ENCODE results near the gene TMEM119. TPM values are rescaled to one million over a fixed set of nuclear protein-coding genes. Genes with fewer than 3 reads are reported as not detected.

Gene TMEM119
- total and polyA plus RNA-seq, 9 of the 15 experiments (the other 6 are each of a cell fraction or from before 2014, with no cell fraction given) = 0.18 TPM; not detected in 8

DNA sequence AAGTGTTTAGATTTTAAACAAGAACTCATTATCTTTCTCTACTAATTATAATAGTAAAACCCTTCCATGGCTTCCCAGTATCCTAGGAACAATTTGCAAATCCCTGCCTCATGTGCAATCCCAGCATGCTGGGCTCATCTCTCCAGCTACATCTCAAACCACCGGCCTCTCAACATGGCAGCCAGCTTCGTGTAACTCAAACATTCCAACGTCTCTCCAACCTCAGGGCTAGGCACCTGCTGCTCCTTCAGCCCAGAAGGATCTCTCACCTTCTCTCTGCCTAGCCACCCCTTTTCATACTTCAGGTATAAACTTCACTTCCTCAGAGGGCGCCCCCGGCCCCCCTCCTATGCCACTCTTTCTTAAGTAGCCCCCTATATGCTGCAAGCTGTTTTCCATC is 44.1 kb downstream of the TMEM119 start:
- no peak overlapping the region for H3K27ac ChIP-seq (ENCODE audit: extremely low read depth, low read depth, low read length)
- no peak for FAIRE-seq
- TF ChIP-seq RFX1 (IDR thresholded peaks at IDR 0.05) (no peak), YY1 (IDR thresholded peaks at IDR 0.05; ENCODE audit: borderline replicate concordance in 1 of 3, control insufficient read depth in 1 of 3, extremely low read depth in 1 of 3, insufficient read depth in 3 of 3, insufficient read length in 1 of 3, insufficient replicate concordance in 2 of 3, low read depth in 1 of 3, low read length in 2 of 3) (peak in 1 of 3 experiments; percentile 15)
- peaks cover 16% of the 10 kb centered on the region; the same call in 1 of the 2 replicates for H4K20me1 ChIP-seq (replicated peaks; ENCODE audit: control insufficient read depth, insufficient read depth, low read length)
- peaks cover 99% of the 10 kb centered on the region for H3K79me2 ChIP-seq (ENCODE audit: control insufficient read depth, insufficient read depth, low read length)
- H3K4me3 ChIP-seq = no peak overlapping the region
- intact Hi-C loops (cut with micrococcal nuclease) = no loop called here
- no TSS peak for BruUV-seq (replicated peaks)
- peaks cover 6 to 7% of the 10 kb centered on the region in 2 experiments; a peak in 4 of 5 replicates for H3K4me1 ChIP-seq (replicated peaks in 1 of 2; ENCODE audit: control insufficient read depth in 2 of 2, insufficient read depth in 2 of 2, low read length in 2 of 2)
- H3K27me3 ChIP-seq (ENCODE audit: control insufficient read depth in 2 of 2, insufficient read depth in 2 of 2, low read length in 2 of 2) = no peaks in the 10 kb centered on the region
- CTCF ChIA-PET (ENCODE audit: low intra/inter-chr PET ratio) = no interaction called here
- peaks cover 69% of the 10 kb centered on the region for H3K36me3 ChIP-seq (ENCODE audit: control insufficient read depth, insufficient read depth, low read length)
- H2AFZ ChIP-seq (ENCODE audit: low read depth, low read length) = no peak overlapping the region
- H3K4me2 ChIP-seq (ENCODE audit: insufficient read depth, low read length) = peak overlapping the region; percentile 11; the same call in 1 of the 2 replicates
- H3K9ac ChIP-seq (ENCODE audit: insufficient read depth in 1 of 2, low read depth in 2 of 2, low read length in 2 of 2) = no peak overlapping the region
- peak; percentile 26; the same call in 1 of the 3 replicates for ATAC-seq
- peaks cover 3% of the 10 kb centered on the region for H3K9me1 ChIP-seq (ENCODE audit: control insufficient read depth, insufficient read depth, low read length)
- WGBS (ENCODE audit: insufficient coverage, low coverage, missing lambda C conversion rate) = 62% methylated on average over 5 of the region's 5 CpGs
- POLR2A ChIA-PET = interaction anchor here (1.0 kb wide), 1 partner anchor 21 kb away, joined by 4 read pairs; no protein-coding TSS in a partner anchor
- in situ Hi-C loops (cut with MboI) = no loop called here
- H3K9me3 ChIP-seq (replicated peaks; ENCODE audit: control insufficient read depth, insufficient read depth, low read depth, low read length) = no peaks in the 10 kb centered on the region
- DNase-seq (ENCODE audit: extremely low read depth in 1 of 4, low spot score in 3 of 4) = no peak

- H3K9ac ChIP-seq (ENCODE audit: insufficient read depth in 1 of 2, low read depth in 2 of 2, low read length in 2 of 2) = no peak overlapping the region
- in situ Hi-C loops (cut with MboI) (no loop called here), intact Hi-C loops (cut with micrococcal nuclease) (no loop called here)
- H2AFZ ChIP-seq (ENCODE audit: low read depth, low read length) = no peak overlapping the region
- ATAC-seq (no peak), DNase-seq (ENCODE audit: extremely low read depth in 1 of 4, low spot score in 3 of 4) (no peak), FAIRE-seq (no peak)
- no TSS peak for BruUV-seq (replicated peaks)
- H3K27me3 ChIP-seq (ENCODE audit: control insufficient read depth in 2 of 2, insufficient read depth in 2 of 2, low read length in 2 of 2) = no peaks in the 10 kb centered on the region
- peaks cover 3% of the 10 kb centered on the region for H3K9me1 ChIP-seq (ENCODE audit: control insufficient read depth, insufficient read depth, low read length)
- H4K20me1 ChIP-seq (replicated peaks; ENCODE audit: control insufficient read depth, insufficient read depth, low read length) = peaks cover 8% of the 10 kb centered on the region; the same call in 1 of the 2 replicates
- peaks cover 2 to 3% of the 10 kb centered on the region in 2 experiments; a peak in 2 of 5 replicates for H3K4me1 ChIP-seq (replicated peaks in 1 of 2; ENCODE audit: control insufficient read depth in 2 of 2, insufficient read depth in 2 of 2, low read length in 2 of 2)
- H3K4me2 ChIP-seq (ENCODE audit: insufficient read depth, low read length) = no peak overlapping the region
- no peaks in the 10 kb centered on the region for H3K9me3 ChIP-seq (replicated peaks; ENCODE audit: control insufficient read depth, insufficient read depth, low read depth, low read length)
- no peak overlapping the region for H3K4me3 ChIP-seq
- POLR2A ChIA-PET = interaction anchor here (1.2 kb wide), 1 partner anchor 9 kb away, joined by 3 read pairs; the partner anchor contains the start of gene SART3
- 85% methylated on average over 5 of the region's 5 CpGs for WGBS (ENCODE audit: insufficient coverage, low coverage, missing lambda C conversion rate)
- H3K79me2 ChIP-seq (ENCODE audit: control insufficient read depth, insufficient read depth, low read length) = peaks cover 91% of the 10 kb centered on the region
- CTCF ChIA-PET (ENCODE audit: low intra/inter-chr PET ratio) = interaction anchor here (0.7 kb wide), 1 partner anchor 11 kb away, joined by 4 read pairs; no protein-coding TSS in a partner anchor
- H3K27ac ChIP-seq (ENCODE audit: extremely low read depth, low read depth, low read length) = no peak overlapping the region
- peaks cover 73% of the 10 kb centered on the region for H3K36me3 ChIP-seq (ENCODE audit: control insufficient read depth, insufficient read depth, low read length)
- no peak for TF ChIP-seq PHF20 (IDR thresholded peaks at IDR 0.05; ENCODE audit: partially characterized antibody)
- TF ChIP-seq CXXC5 (CRISPR knock-in tag; IDR thresholded peaks at IDR 0.05) = no peak
- TF ChIP-seq HSF4 (CRISPR knock-in tag; IDR thresholded peaks at IDR 0.05; ENCODE audit: borderline replicate concordance) = no peak
- no peak for TF ChIP-seq CHD1 (IDR thresholded peaks at IDR 0.05; ENCODE audit: low read length)
- TF ChIP-seq MBD2 (IDR thresholded peaks at IDR 0.05; ENCODE audit: borderline replicate concordance, low read depth) = no peak
- no peak for TF ChIP-seq MTA3 (IDR thresholded peaks at IDR 0.05; ENCODE audit: borderline replicate concordance)
- TF ChIP-seq, protein P1, sequence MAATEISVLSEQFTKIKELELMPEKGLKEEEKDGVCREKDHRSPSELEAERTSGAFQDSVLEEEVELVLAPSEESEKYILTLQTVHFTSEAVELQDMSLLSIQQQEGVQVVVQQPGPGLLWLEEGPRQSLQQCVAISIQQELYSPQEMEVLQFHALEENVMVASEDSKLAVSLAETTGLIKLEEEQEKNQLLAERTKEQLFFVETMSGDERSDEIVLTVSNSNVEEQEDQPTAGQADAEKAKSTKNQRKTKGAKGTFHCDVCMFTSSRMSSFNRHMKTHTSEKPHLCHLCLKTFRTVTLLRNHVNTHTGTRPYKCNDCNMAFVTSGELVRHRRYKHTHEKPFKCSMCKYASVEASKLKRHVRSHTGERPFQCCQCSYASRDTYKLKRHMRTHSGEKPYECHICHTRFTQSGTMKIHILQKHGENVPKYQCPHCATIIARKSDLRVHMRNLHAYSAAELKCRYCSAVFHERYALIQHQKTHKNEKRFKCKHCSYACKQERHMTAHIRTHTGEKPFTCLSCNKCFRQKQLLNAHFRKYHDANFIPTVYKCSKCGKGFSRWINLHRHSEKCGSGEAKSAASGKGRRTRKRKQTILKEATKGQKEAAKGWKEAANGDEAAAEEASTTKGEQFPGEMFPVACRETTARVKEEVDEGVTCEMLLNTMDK (IDR thresholded peaks at IDR 0.05; ENCODE audit: borderline replicate concordance, insufficient read depth, low read depth, low read length, poor library complexity, severe bottlenecking) = no peak
- TF ChIP-seq, protein P2, sequence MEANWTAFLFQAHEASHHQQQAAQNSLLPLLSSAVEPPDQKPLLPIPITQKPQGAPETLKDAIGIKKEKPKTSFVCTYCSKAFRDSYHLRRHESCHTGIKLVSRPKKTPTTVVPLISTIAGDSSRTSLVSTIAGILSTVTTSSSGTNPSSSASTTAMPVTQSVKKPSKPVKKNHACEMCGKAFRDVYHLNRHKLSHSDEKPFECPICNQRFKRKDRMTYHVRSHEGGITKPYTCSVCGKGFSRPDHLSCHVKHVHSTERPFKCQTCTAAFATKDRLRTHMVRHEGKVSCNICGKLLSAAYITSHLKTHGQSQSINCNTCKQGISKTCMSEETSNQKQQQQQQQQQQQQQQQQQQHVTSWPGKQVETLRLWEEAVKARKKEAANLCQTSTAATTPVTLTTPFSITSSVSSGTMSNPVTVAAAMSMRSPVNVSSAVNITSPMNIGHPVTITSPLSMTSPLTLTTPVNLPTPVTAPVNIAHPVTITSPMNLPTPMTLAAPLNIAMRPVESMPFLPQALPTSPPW (CRISPR knock-in tag; IDR thresholded peaks at IDR 0.05) = no peak
These were observed 46.3 kb downstream of the TMEM119 start for GRCh38 chr12:108551535-108551934.
